GM21423 (cell line): Measurements from ENCODE around the gene RUFY1.
"Not testable (repeated sequence)": the region's sequence is repeated elsewhere in the genome, so short reads cannot be mapped to it uniquely, and the experiment has no call there.

Experiments used
- ATAC-seq: cut with Tn5 transposase; IDR thresholded peaks from one replicate; pipeline ENCODE4 v1.9.1; 2021; ENCODE audit warnings: mild to moderate bottlenecking, moderate library complexity; ENCODE audit not compliant: unreplicated experiment

Gene RUFY1

GRCh38 chr5:179533907-179534306, 16.4 kb upstream of the RUFY1 start:
- ATAC-seq, result peak; percentile 46

GRCh38 chr5:179534431-179534830, 15.9 kb upstream of the RUFY1 start:
- peak; percentile 40 for ATAC-seq

- no peak for ATAC-seq
Measured at GRCh38 chr5:179536676-179537075, 13.7 kb upstream of the RUFY1 start.

- ATAC-seq, result no peak
Measured at GRCh38 chr5:179542170-179542569, 8.2 kb upstream of the RUFY1 start.

- ATAC-seq, result not testable (repeated sequence)
Measured at GRCh38 chr5:179543275-179543674, 7.1 kb upstream of the RUFY1 start.

GRCh38 chr5:179553006-179553405, 2.7 kb downstream of the RUFY1 start:
- no peak for ATAC-seq

GRCh38 chr5:179553875-179554274, 3.5 kb downstream of the RUFY1 start:
- ATAC-seq, result no peak

GRCh38 chr5:179554981-179555380, 4.6 kb downstream of the RUFY1 start:
- ATAC-seq, result no peak

GRCh38 chr5:179558261-179558799, 8.0 kb downstream of the RUFY1 start:
- ATAC-seq, result not testable (repeated sequence)

- ATAC-seq, result no peak
Measured at GRCh38 chr5:179558932-179559283, 8.6 kb downstream of the RUFY1 start.

GRCh38 chr5:179559284-179560252, 9.2 kb downstream of the RUFY1 start:
- peak; percentile 100 for ATAC-seq

GRCh38 chr5:179564526-179564925, 14.2 kb downstream of the RUFY1 start:
- ATAC-seq, result no peak

GRCh38 chr5:179568721-179569120, 18.4 kb downstream of the RUFY1 start:
- ATAC-seq, result no peak

GRCh38 chr5:179572386-179572785, 22.0 kb downstream of the RUFY1 start:
- no peak for ATAC-seq

GRCh38 chr5:179577286-179577960, 27.1 kb downstream of the RUFY1 start:
- no peak for ATAC-seq

- ATAC-seq, result no peak
Measured at GRCh38 chr5:179585941-179586401, 35.6 kb downstream of the RUFY1 start.

GRCh38 chr5:179588166-179588565, 37.8 kb downstream of the RUFY1 start:
- no peak for ATAC-seq

- no peak for ATAC-seq
Measured at GRCh38 chr5:179595916-179596315, 45.6 kb downstream of the RUFY1 start.

- no peak for ATAC-seq
Measured at GRCh38 chr5:179596421-179596820, 46.1 kb downstream of the RUFY1 start.

- no peak for ATAC-seq
Measured at GRCh38 chr5:179599100-179599499, 48.7 kb downstream of the RUFY1 start.

- ATAC-seq, result no peak
Measured at GRCh38 chr5:179599566-179599965, 49.2 kb downstream of the RUFY1 start.

GRCh38 chr5:179599973-179600372, 49.6 kb downstream of the RUFY1 start:
- no peak for ATAC-seq
